HUES48 (cell line): ENCODE data around the gene ITGAV.

Experiments
- H3K27ac ChIP-seq: one replicate; pipeline ENCODE4 v1.7.0; 2013; ENCODE audit warnings: low read depth, low read length, inconsistent platforms
- H3K27me3 ChIP-seq: 2 replicates; pipeline ENCODE4 v1.6.1; 2013; ENCODE audit warnings: mild to moderate bottlenecking, low read length; ENCODE audit not compliant: control insufficient read depth, insufficient read depth
- H3K36me3 ChIP-seq: 2 replicates; pipeline ENCODE4 v1.6.1; 2013; ENCODE audit warnings: low read length; ENCODE audit not compliant: control insufficient read depth, insufficient read depth
- H3K4me1 ChIP-seq: 2 replicates; pipeline ENCODE4 v1.6.1; 2013; ENCODE audit warnings: mild to moderate bottlenecking, low read length; ENCODE audit not compliant: control insufficient read depth, insufficient read depth
- H3K4me3 ChIP-seq: 2 replicates; pipeline ENCODE4 v1.5.1; 2013; ENCODE audit warnings: mild to moderate bottlenecking, low read depth, low read length
- H3K9ac ChIP-seq: 2 replicates; pipeline ENCODE4 v1.6.1; 2013; ENCODE audit warnings: mild to moderate bottlenecking, low read depth, low read length, moderate library complexity
- H3K9me3 ChIP-seq: 2 replicates; pipeline ENCODE4 v1.6.1; 2013; ENCODE audit warnings: low read length; ENCODE audit not compliant: control insufficient read depth, insufficient read depth

ITGAV gene

DNA sequence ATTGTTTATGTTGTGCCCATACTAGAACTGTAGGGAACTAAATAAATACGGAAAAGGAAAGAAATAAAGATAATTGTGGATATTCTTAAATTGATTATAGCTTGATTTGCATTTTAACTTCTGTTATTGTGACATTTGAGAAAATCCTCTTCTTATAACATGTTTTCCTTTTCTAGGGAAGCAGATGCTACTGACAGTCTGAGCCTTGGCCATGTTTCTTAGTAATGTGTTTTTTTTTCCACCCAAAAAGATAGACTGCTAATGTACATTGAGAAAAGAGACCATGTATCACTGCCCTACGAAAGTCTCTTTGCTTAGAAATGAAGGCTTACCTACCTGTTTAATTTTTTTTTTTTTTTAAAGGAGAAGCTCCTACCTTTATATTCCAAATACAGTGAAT is 22.2 kb downstream of the ITGAV start:
- Histone ChIP-seq H3K4me3 (no peak overlapping the region), H3K9ac (no peak overlapping the region), H3K4me1 (no peaks in the 10 kb centered on the region), H3K27ac (no peak overlapping the region), H3K27me3 (no peaks in the 10 kb centered on the region), H3K36me3 (no peaks in the 10 kb centered on the region), H3K9me3 (no peaks in the 10 kb centered on the region)

DNA sequence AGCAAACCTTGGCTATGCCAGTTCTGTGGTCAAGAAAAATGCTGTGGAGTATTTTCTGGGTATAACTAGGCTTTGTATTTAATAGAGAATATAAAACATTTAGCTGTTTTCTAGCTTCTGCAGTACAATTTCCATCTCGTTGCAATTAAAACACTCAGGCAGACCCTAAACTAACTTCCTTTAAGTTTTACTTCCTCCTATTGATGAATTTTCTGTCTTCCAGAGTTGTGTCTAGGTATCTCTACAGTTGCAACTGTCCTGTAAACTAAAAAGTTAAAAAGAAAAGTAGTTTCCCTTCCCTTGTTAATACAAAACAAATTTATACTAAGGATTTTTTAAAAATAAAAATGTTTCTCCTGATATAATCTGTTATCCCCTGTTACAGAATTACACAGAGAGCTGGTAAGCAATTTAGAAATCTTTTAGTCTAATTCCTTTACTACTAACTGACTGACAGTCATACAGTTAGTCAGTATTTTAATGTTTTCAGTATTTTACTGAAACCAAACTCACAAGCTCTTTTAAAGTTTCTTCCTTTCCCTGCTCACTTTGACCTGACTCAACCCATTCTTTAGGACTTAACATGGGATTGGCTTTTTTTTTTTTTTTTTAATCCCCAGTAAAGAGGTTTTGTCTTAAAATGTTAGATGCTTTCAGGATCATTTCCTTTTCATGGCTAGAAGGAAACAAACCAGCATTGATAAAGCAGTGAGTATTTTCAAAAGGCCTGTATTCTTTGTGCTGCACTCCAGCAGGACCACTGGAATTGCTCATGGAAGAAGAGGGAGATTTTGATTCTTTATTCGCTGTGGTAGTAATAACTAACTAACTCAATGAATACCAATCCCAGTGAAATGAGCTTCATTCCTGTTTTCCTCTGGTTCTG is 22.9 kb downstream of the ITGAV start:
- H3K9me3 ChIP-seq: no peaks in the 10 kb centered on the region
- H3K36me3 ChIP-seq: no peaks in the 10 kb centered on the region
- no peaks in the 10 kb centered on the region for H3K4me1 ChIP-seq
- H3K27me3 ChIP-seq: no peaks in the 10 kb centered on the region
- no peak overlapping the region for H3K9ac ChIP-seq
- H3K4me3 ChIP-seq: no peak overlapping the region
- no peak overlapping the region for H3K27ac ChIP-seq

- Histone ChIP-seq H3K9ac (no peak overlapping the region), H3K4me3 (no peak overlapping the region), H3K4me1 (no peaks in the 10 kb centered on the region), H3K36me3 (no peaks in the 10 kb centered on the region), H3K27ac (no peak overlapping the region), H3K9me3 (no peaks in the 10 kb centered on the region), H3K27me3 (no peaks in the 10 kb centered on the region)
These were observed 24.5 kb downstream of the ITGAV start for GRCh38 chr2:186614373-186614772.

DNA sequence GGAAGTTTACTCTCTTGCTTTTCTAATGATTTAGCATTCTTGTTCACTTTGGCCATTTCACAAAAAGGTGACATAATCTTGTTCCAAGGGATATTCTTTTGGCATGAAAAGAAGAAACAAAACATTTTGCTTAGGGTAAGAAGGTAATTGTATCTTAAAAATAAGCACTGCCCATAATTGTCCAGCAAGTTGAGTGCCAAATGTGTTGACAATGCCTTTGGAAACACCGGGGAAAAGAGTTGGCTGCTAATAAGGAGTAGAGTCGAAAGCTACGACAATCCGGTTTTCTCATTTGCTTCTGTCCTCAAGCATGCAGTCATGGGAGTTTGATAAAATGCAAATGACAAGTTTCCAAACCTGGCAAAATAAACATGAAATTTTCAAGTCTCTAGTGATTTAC is 27.3 kb downstream of the ITGAV start:
- no peaks in the 10 kb centered on the region for H3K36me3 ChIP-seq

GRCh38 chr2:186617771-186618170 is 27.9 kb downstream of the ITGAV start:
- Histone ChIP-seq H3K9ac (no peak overlapping the region), H3K4me3 (no peak overlapping the region), H3K9me3 (no peaks in the 10 kb centered on the region), H3K27me3 (no peaks in the 10 kb centered on the region), H3K36me3 (peaks cover 3% of the 10 kb centered on the region; the same call in 1 of the 2 replicates), H3K27ac (no peak overlapping the region), H3K4me1 (no peaks in the 10 kb centered on the region)

More for the DNA sequence above, 27.3 kb downstream of the ITGAV start:
- H3K4me1 ChIP-seq: no peaks in the 10 kb centered on the region
- H3K9ac ChIP-seq: no peak overlapping the region
- no peak overlapping the region for H3K27ac ChIP-seq
- no peaks in the 10 kb centered on the region for H3K9me3 ChIP-seq
- H3K27me3 ChIP-seq: no peaks in the 10 kb centered on the region
- no peak overlapping the region for H3K4me3 ChIP-seq

DNA sequence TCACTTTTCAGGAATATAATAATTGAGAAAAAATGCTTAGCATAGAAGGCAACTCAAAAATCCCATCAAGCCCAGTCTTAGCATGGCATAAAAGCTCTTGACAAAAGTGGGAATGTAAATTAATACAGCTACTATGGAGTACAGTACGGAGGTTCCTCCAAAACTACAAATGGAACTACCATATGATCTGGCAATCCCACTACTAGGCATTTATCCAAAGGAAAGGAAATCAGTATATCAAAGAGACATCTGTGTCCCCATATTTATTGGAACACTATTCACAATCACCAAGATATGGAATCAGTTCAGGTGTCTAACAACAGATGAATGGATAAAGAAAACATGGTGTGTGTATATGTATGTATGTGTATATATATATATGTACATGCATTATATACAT is 28.8 kb downstream of the ITGAV start:
- Histone ChIP-seq H3K4me1 (no peaks in the 10 kb centered on the region), H3K27me3 (no peaks in the 10 kb centered on the region), H3K9me3 (no peaks in the 10 kb centered on the region), H3K27ac (no peak overlapping the region), H3K4me3 (no peak overlapping the region), H3K36me3 (peaks cover 8% of the 10 kb centered on the region), H3K9ac (no peak overlapping the region)

DNA sequence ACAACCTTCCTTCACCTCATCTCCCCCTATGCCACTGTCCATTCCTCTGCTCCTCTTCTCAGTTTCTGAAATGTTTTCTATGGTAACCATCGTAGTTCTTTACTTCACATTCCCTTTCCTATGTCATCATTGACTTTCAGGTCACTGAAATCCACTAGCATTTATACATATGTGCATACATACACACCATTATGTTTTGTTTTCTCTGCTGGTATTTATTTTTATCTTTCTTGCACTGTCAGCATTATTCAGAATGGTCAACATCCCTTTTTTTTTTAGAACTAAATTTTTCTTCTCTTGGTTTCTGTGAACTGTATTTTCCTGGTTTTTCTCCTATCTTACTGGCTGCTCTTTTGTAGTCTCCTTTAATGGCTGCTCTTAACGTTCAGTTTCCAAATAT is 33.2 kb downstream of the ITGAV start:
- Histone ChIP-seq H3K4me1 (peaks cover 3% of the 10 kb centered on the region; the same call in 1 of the 2 replicates), H3K27ac (no peak overlapping the region), H3K4me3 (no peak overlapping the region), H3K9ac (no peak overlapping the region), H3K36me3 (peaks cover 9% of the 10 kb centered on the region), H3K9me3 (no peaks in the 10 kb centered on the region), H3K27me3 (no peaks in the 10 kb centered on the region)

DNA sequence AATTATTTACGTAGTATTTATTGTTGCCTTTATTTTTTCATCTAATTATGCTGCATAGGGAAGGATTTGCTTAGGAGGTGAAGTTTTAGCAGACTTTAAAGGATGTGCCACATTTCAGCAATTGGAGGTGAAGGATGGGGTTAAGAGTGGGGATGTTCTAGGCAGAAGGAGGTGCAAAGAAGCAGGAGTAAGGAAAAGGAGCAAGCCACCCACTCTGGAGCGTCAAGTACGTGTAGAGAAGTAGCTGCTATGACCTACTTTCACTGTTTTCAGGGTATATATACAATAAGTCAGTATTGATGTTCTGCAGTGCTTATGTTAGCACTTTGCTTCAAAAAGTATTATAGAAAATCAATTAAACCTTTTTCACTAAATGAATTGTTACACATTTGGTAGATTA is 34.4 kb downstream of the ITGAV start:
- Histone ChIP-seq H3K4me1 (peaks cover 13% of the 10 kb centered on the region; the same call in 1 of the 2 replicates), H3K4me3 (no peak overlapping the region), H3K9ac (no peak overlapping the region), H3K36me3 (peaks cover 12% of the 10 kb centered on the region), H3K27ac (no peak overlapping the region), H3K27me3 (no peaks in the 10 kb centered on the region), H3K9me3 (no peaks in the 10 kb centered on the region)

DNA sequence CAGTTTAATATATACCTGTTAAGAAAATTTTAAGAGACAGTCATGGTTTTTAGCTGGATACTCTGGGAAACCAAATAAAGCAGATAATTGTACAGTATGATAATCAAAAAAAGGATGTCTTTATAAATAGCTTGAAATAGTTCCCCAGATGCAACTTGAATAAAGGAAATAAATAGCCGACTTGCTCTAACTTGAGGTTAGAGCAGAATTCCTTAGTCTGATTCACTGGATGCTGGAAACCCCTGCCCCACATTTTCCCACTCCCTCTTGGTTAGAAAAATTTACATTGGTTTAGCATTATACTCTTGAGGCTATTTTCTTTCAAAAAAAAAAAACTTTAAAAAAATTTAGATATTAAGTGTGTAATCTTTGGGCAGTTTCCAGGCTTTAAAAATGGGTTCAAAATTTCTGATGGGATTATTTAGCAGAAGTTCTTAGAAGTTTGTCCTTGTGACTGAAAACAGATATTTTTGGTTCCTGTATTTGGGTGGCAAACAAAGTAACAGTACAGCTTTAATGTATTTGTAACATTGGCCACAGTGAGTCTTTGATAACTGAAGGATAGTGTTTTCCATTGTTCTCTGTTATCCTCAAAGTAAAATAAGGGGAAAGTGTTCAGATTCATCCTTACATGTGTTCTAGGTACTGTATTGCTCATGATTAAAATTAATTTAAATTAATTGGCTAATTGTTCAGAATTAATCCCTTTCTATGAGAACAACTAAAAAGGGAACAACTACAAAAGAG is 39.6 kb downstream of the ITGAV start:
- Histone ChIP-seq H3K9me3 (no peaks in the 10 kb centered on the region), H3K4me3 (no peak overlapping the region), H3K36me3 (peaks cover 8% of the 10 kb centered on the region; the same call in 1 of the 2 replicates), H3K27ac (no peak overlapping the region), H3K27me3 (no peaks in the 10 kb centered on the region), H3K4me1 (peaks cover 13% of the 10 kb centered on the region; the same call in 1 of the 2 replicates), H3K9ac (no peak overlapping the region)

DNA sequence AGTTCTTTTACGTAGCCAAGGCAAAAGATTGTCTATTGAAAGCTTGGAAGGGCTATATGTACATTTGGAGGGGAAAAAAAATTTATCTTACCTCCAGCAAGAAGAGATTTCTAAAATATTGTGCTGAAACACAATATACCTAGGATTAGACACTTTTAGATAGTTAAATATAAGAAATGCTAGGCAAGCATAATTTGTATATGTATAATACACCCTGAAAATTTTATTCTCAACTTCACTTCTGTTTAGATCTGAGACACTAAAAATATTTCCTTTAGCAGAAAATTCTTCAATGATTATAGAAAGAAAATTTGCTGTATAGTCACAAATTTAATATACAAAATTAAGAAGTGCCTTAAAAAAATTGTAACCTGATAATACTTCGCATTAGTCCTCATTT is 42.6 kb downstream of the ITGAV start:
- no peak overlapping the region for H3K27ac ChIP-seq
- H3K9ac ChIP-seq: no peak overlapping the region
- no peaks in the 10 kb centered on the region for H3K27me3 ChIP-seq
- peaks cover 8% of the 10 kb centered on the region; the same call in 1 of the 2 replicates for H3K36me3 ChIP-seq
- H3K4me3 ChIP-seq: no peak overlapping the region
- H3K9me3 ChIP-seq: no peaks in the 10 kb centered on the region
- peaks cover 13% of the 10 kb centered on the region; the same call in 1 of the 2 replicates for H3K4me1 ChIP-seq

GRCh38 chr2:186634701-186635100 is 44.8 kb downstream of the ITGAV start:
- H3K4me1 ChIP-seq: peaks cover 2% of the 10 kb centered on the region; the same call in 1 of the 2 replicates
- no peak overlapping the region for H3K4me3 ChIP-seq
- H3K27ac ChIP-seq: no peak overlapping the region
- H3K9me3 ChIP-seq: no peaks in the 10 kb centered on the region
- H3K9ac ChIP-seq: no peak overlapping the region
- H3K36me3 ChIP-seq: peaks cover 12% of the 10 kb centered on the region
- no peaks in the 10 kb centered on the region for H3K27me3 ChIP-seq
